HG03521 (cell line): ENCODE results near the gene DYRK2.

Experiments used
- ATAC-seq: cut with Tn5 transposase; IDR thresholded peaks from one replicate; pipeline ENCODE4 v1.9.1; 2021; ENCODE audit warnings: mild to moderate bottlenecking, moderate library complexity; ENCODE audit not compliant: unreplicated experiment

The DYRK2 gene

DNA sequence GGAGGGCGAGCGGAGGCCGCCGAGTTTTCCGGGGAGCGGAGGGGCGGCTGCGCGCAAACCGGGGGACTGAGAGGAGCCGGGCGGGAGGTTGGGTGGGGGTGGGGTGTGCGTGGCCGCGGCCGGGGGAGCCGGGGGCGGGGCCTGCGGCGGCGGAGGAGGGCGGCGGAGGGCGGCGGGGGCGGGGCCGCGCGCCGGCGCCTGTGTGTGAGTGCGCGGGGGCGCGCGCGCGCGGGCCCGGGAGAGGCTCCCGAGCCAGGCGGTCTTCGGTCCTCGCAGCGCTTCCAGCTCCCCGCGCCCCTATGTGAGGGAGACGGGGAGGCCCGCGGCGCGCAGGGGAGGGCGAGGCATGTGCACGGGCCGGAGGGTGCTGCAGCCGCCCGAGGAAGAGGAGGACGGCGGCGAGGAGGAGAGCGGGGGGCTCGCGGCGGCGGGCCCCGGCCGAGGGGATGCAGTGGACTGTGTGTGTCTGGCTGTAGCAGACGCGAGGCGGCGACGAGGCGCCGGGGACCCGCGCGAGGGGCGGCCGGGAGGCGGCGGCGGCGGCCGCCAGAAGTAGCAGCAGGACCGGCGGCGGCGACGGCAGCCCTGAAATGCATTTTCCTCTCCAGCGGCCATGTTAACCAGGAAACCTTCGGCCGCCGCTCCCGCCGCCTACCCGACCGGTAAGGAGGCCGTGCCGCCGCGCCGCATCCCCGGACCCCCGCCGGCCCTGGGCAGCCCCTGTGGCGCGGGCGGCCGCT is at the start of gene DYRK2:
DYRK2 (plus strand) TSS at position 225 of the 740 bp plus-strand sequence; CDS start at position 614, 389 bp downstream.
- ATAC-seq, result peak; percentile 54

DNA sequence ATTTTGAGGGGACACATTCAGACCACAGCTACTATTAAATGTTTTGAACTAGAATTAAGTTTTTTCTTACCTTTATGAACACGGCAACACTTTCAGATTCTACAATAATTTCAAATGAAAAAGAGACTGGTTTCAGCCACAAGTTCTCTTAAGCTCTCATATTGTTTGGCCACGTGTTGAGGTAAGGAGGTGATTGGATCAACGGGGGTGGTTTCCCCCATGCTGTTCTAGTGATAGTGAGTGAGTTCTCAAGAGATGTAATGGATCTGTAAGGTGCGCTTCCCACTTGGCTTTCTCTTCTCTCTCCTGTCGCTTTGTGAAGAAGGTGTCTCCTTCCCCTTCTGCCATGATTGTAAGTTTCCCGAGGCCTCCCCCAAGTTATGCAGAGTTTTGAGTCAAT is 48.9 kb upstream of the DYRK2 start:
- ATAC-seq, result no peak

DNA sequence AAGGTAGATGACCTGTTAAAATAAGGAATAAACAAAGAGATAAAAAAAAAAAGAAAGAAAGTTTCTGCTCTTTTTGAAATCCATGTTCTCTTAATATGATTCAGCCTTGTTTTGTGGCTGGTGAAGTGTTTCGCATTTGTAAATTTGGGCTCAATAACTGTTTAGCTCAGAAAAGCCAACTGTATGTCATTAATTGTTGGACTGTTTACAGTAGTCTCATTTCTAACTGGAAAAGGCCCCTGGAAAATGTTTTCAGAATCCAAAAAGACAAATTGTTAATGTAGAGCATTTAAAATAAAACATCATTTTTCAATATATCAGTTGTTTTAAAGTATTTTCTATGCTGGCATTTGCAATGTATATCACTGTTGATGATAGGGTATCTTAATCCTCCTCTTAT is 47.4 kb upstream of the DYRK2 start:
- ATAC-seq, result no peak

GRCh38 chr12:67609226-67609870 is 39.2 kb upstream of the DYRK2 start:
- no peak for ATAC-seq

DNA sequence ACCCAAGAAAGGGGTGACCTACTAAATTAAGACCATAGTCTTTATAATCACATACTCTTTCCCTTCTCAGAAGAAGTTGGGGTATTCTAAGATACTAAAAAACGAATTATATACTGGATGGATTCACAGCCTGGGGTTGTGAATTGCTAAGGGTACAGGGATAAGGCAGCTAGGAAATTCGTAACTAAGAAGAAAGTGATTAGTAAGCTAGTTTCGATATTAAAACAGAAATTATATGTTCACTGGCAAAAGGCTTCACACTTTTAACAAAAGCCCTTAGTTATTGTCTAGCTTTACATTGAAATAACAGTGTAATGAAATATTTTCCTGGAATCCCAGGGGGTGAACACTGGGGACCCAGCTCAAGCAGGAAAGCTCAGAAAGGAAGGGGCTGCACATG is 35.5 kb upstream of the DYRK2 start:
- no peak for ATAC-seq

- no peak for ATAC-seq
Measured at GRCh38 chr12:67617629-67618028, 30.9 kb upstream of the DYRK2 start.

- ATAC-seq, result no peak
Measured at GRCh38 chr12:67618303-67618702, 30.2 kb upstream of the DYRK2 start.

- ATAC-seq, result no peak
Measured at GRCh38 chr12:67621112-67621511, 27.4 kb upstream of the DYRK2 start.

DNA sequence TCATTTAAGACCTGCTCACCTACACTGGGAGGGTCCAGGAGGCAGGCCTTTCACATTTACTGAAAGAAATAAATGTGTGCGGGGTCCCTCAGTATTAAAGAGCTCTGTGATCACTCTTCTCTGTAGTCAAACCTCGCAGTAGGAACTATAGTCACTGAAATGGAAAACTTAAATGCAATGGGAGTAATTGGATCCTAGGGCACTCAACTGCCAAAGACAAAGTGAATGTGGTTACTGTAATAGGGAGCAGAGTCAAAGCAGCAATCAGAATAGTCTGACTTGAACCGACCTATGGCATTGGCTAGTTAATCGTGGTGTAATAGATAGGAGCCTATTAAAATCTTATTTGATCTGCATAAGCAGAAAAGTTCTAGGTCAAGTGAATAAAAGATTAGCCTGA is 26.6 kb upstream of the DYRK2 start:
- ATAC-seq, result no peak

DNA sequence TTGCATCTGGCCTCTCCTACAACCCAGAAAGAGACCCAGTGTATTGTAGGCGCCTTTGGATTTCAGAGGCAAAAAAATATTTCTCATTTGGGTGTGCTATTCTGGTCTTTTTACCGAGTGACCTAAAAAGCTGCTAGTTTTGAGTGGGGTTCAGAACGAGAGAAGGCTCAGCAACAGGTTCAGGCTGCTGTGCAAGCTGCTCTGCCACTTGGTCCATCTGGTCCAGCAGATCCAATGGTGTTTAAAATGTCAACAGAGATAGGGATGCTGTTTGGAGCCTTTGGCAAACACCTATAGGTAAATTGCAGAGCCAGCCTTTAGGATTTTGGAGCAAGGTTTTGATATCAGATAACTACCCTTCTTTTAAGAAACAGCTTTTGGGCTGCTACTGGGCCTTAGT is 25.3 kb upstream of the DYRK2 start:
- ATAC-seq, result no peak

- ATAC-seq, result no peak
Measured at GRCh38 chr12:67624355-67624754, 24.2 kb upstream of the DYRK2 start.

DNA sequence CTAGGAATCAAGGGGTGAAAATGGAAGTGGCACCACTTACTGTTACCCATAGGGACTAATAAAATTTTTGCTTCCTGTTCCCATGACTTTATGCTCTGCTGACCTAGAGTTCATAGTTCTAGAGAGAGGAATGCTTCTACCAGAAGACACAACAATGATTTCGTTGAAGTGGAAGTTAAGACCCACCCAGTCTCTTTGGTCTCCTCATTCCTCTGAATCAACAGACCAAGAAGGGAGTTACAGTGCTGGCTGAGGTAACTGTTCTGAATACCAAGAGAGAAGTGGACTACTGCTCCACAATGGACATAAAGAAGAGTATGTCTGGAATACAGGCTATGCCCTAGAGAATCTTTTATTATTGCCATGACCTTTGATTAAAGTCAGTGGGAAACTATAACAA is 23.5 kb upstream of the DYRK2 start:
- ATAC-seq, result no peak

DNA sequence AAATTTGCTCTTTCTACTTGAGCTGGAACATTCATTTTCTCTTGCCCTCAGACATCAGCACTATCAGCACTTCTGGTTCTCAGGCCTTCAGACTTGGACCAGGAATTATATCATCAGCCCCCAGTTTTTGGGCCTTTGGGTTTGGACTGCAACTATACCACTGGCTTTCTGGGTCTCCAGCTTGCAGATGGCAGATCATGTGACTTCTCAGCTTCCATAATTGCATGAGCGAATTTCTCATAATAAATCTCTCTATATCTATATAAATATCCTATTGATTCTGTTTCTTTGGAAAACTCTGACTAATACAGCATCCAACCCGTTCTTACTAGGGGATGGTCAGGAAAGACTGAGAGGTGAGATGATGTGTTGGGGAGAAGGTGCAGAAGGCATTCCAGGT is 22.4 kb upstream of the DYRK2 start:
- ATAC-seq, result no peak

DNA sequence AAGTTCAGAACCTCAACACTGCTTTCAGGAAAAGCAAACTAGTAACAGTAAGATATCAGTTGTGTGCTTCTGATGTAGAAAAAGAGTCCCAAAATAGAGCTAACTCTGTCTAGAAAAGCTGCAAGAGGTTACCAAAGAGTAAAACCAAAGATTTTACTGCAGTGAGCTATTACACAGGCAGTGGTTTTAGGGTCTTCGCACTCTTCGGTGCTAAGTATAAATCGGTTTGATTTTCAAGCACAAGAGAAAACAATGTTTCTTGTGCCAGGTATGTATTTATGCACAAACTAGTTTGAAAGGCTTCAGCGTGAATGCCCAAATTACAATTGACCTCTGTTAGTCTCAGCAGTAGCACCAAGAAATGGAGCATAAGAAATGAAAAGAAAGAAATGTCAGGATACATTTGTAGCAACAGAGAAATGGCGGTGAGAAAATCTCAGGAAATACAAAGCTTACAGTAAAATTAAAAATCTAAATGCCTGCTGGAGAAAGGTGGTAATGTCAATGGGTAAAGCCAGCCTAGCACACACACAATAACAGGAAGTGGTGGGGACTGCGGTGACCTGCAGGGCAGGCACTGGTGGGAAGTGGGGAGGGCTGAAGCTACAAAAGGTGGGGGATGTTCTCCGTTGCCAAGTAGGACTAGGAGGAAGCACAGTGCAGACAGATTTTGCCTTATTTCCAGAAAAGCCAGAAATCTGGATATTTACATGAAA is 18.0 kb upstream of the DYRK2 start:
- peak; percentile 94 for ATAC-seq

DNA sequence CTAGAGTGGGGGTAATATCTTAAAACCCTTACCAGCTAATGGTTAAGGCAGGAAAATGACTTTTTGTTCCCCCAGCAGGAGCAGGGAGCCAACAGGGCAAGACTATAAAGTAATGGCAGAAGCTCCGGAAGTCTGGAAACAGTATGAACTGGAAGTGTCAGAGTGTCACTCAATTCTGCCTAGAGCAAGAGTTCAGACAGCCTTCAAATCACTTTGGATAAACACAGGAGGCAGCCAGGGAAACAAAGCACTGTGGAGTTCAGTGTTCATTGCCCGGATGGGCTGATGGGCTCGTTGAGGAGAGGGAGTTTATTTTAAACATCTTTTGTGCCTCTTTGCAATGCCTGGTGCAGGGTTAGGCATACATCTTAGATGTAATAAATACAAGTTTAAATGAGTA is 16.5 kb upstream of the DYRK2 start:
- no peak for ATAC-seq

DNA sequence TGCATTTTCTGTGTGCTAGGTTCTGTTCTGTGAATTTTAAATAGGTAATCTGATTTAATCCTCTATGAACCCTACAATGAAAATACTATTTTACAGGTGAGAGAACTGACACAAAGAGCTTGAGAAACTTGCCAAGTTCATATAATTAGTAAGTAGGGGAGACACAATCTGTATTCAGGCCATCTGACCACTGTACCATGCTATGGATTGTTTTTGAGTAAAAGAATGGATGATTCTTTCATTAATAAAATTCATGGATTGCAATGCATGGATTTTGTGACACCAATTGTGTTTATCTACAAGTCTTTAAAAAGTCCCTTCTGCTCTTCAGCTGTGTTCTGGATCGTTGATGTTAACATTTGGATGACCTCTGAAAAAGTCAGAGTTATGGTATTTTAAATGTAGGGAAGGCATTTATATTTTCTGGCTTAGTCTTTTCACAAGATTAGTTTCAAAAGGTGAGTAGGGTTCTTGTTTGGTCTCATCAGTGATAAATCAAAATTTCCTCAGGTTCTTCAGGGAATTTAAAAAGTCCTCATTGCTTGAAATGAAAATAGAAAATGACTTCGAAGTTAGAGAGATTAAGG is 15.4 kb upstream of the DYRK2 start:
- ATAC-seq, result no peak

DNA sequence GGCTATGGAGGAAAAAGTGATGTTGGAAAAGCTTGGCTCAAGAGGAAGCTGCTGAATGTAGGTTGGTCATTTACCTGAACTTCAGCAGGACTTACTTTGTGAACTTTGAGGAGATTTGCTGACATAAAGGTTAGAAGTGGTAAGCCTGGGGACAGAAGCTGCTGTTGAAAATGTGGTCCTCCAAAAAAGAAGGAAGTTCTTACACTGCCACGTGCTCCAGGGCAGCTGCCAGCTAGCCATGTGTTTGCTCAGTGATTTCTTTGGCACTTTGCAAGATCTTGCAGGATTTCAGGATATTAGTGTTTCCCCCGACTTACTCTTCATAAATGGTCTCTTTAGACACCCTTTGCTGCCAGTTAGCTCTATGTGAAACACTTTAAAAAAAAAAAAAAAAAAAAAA is 14.8 kb upstream of the DYRK2 start:
- ATAC-seq, result no peak

DNA sequence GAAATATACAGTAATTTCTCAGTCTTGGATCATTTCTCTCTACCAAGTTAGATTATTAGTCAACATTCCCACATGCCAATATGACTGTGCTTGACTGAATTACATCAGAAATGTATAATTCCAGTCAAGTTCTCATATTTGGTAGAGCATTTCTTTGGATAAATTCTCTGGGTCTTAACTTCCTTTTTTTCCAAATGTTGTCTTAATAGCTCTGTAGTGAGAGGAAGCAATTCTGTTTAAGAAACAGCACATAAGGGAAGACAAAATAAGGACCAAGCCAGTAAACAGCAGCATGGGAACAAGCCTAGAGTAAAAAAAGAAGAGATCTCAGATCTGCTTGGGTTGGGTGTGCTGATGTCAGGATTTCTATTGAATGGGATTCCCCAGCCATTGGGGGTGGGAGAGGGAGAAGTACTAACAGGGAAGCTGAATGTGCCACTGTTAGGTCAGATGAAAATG is 14.2 kb upstream of the DYRK2 start:
- ATAC-seq, result no peak

GRCh38 chr12:67637718-67638117 is 10.8 kb upstream of the DYRK2 start:
- no peak for ATAC-seq

DNA sequence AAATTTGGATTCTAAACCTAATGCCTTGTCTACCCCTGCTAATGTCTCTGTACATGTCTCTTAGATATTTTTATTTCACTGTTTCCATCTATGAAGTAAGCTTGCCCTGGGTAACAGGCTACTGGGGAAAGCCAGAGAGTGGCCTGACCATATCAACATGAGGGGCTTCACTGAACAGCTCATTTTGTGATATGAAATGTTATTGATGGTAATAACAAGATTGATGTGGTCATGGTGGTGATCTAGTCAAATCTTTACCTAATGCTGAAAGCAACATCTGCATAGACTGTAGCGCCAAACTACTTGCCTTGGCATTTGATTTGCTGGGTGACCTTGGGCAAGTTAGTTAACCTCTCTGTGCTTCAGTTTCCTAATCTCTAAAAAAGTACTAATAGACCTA is 9.9 kb upstream of the DYRK2 start:
- ATAC-seq, result no peak

DNA sequence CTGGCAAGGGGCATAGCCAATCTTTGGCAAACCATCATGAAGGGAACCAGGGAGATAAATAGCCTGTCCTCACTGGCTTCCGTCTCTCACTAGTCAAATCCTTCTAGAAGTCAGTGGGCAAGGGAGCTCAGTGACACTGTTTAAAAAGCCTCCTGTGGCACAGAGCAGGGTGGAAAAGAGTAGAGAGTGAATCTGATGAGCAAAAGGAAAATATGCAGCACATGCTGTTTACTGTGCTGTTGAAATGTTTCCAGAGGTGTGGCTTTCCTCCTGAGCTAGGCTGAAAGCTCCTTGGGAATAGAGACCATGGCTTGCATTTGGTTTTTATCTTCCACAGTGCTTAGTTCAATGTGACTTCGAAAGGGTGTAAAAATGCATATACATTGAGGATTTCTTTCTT is 7.7 kb upstream of the DYRK2 start:
- no peak for ATAC-seq

GRCh38 chr12:67645126-67645525 is 3.4 kb upstream of the DYRK2 start:
- ATAC-seq, result no peak
